CD4-positive, CD25-positive, alpha-beta regulatory T cell (primary cell): ENCODE results near the gene LGALS3BP. TPM values are rescaled to one million over a fixed set of nuclear protein-coding genes. Genes with fewer than 3 reads are reported as not detected.
A peak's percentile ranks its signal among the peaks of the same experiment; 100 is the strongest.

Experiments used
- ATAC-seq, 2 donors: fragments of 150-1000 bp; cut with Tn5 transposase; one replicate each; pipeline ENCODE4 v1.10.0; 2021; ENCODE audit warnings: low read depth in 2 of 2, moderate number of reproducible peaks in 2 of 2, moderate library complexity in 1 of 2
- DNase-seq, 3 donors: peaks; one replicate each; pipeline versions ENCODE4 v3.0.0 to v3.0.0-alpha.2; 2012 to 2022; ENCODE audit warnings: mixed read lengths in 1 of 3
- H3K27ac ChIP-seq: one replicate; pipeline ENCODE4 v1.7.0; 2013; ENCODE audit warnings: mild to moderate bottlenecking, low read length; ENCODE audit not compliant: insufficient read depth, poor library complexity, severe bottlenecking
- H3K27me3 ChIP-seq: one replicate; pipeline ENCODE4 v1.7.0; 2013; ENCODE audit warnings: low read length; ENCODE audit not compliant: control insufficient read depth, insufficient read depth
- H3K36me3 ChIP-seq: one replicate; pipeline ENCODE4 v1.7.0; 2013; ENCODE audit warnings: mild to moderate bottlenecking, low read length, moderate library complexity; ENCODE audit not compliant: control insufficient read depth, insufficient read depth
- H3K4me1 ChIP-seq: 2 replicates; pipeline ENCODE4 v1.7.0; 2013; ENCODE audit warnings: mild to moderate bottlenecking, low read length; ENCODE audit not compliant: insufficient read depth, control insufficient read depth, poor library complexity, severe bottlenecking
- H3K4me3 ChIP-seq: one replicate; pipeline ENCODE4 v1.7.0; 2013; ENCODE audit warnings: low read depth, mild to moderate bottlenecking, low read length, moderate library complexity
- H3K9me3 ChIP-seq, 2 experiments: 1 replicate in 1 of 2; 2 replicates in 1 of 2; pipeline ENCODE4 v1.7.0; 2013; ENCODE audit warnings: low read length in 2 of 2, mild to moderate bottlenecking in 1 of 2, moderate library complexity in 1 of 2; ENCODE audit not compliant: control insufficient read depth in 2 of 2
- H3K27ac Mint-ChIP-seq, 3 donors: one replicate each; pipeline ENCODE4 v1.8.0; 2020 to 2022; ENCODE audit warnings: mild to moderate bottlenecking in 3 of 3, mixed read lengths in 3 of 3, moderate library complexity in 2 of 3
- H3K27me3 Mint-ChIP-seq: one replicate; pipeline ENCODE4 v1.8.0; 2022; ENCODE audit warnings: mild to moderate bottlenecking, mixed read lengths
- H3K36me3 Mint-ChIP-seq: one replicate; pipeline ENCODE4 v1.8.0; 2020; ENCODE audit warnings: mixed read lengths
- H3K4me1 Mint-ChIP-seq, 4 donors: one replicate each; pipeline ENCODE4 v1.8.0; 2020 to 2022; ENCODE audit warnings: mixed read lengths in 4 of 4, mild to moderate bottlenecking in 1 of 4
- H3K4me3 Mint-ChIP-seq, 4 donors: one replicate each; pipeline ENCODE4 v1.8.0; 2020 to 2022; ENCODE audit warnings: mild to moderate bottlenecking in 4 of 4, mixed read lengths in 4 of 4, moderate library complexity in 3 of 4
- H3K9me3 Mint-ChIP-seq, 7 donors: one replicate each; pipeline ENCODE4 v1.8.0; 2020 to 2022; ENCODE audit warnings: mixed read lengths in 7 of 7, mild to moderate bottlenecking in 3 of 7, moderate library complexity in 2 of 7
- polyA plus RNA-seq, 4 donors: library from polyadenylated mRNA; unstranded; fragments of 300-500 nt; fragmentation: Illumina TruSeq; gene quantifications; one replicate each; pipeline ENCODE4 v1.2.3, GENCODE V29; 2021
- total RNA-seq: library from RNA; stranded (reverse); gene quantifications from one replicate; pipeline ENCODE4 v1.2.3, GENCODE V29; 2022

The LGALS3BP gene
- total RNA-seq (25.0 TPM), polyA plus RNA-seq (10 to 100 TPM; 23.4 to 43.5 (median 28.8) TPM)

GRCh38 chr17:78979780-78980623, at the start of gene LGALS3BP:
Gene LGALS3BP (minus strand): TSS chr17:78979923. CDS start chr17:78977191, 2,732 bp downstream.
- Mint-ChIP-seq H3K27ac (peak within 1 kb of the TSS in 2 of 3 donors; percentile 42 to 86), H3K4me3 (peak within 1 kb of the TSS; percentile 19 to 82 (median 68)), H3K4me1 (peaks cover 0 to 10% (median 0%) of the 10 kb centered on the region in 4 donors), H3K27me3 (no peaks in the 10 kb centered on the region), H3K9me3 (peaks cover 0 to 2% (median 0%) of the 10 kb centered on the region in 7 donors), H3K36me3 (no peaks in the 10 kb centered on the region)
- peak within 1 kb of the TSS; percentile 64 for H3K4me3 ChIP-seq
- no peaks in the 10 kb centered on the region for H3K9me3 ChIP-seq
- peaks cover 7% of the 10 kb centered on the region for H3K4me1 ChIP-seq
- H3K36me3 ChIP-seq = no peaks in the 10 kb centered on the region
- no peaks in the 10 kb centered on the region for H3K27me3 ChIP-seq
- ATAC-seq = peak; percentile 69 to 78
- DNase-seq = peak in 2 of 3 donors; percentile 12 to 71
- no peak within 1 kb of the TSS for H3K27ac ChIP-seq

GRCh38 chr17:79028496-79029326, 49.0 kb upstream of the LGALS3BP start:
- Histone ChIP-seq H3K4me3 (no peak overlapping the region), H3K36me3 (no peaks in the 10 kb centered on the region), H3K9me3 (no peaks in the 10 kb centered on the region), H3K27me3 (peaks cover 2% of the 10 kb centered on the region), H3K27ac (no peak overlapping the region), H3K4me1 (peaks cover 11% of the 10 kb centered on the region)
- DNase-seq (no peak), ATAC-seq (no peak)
- Mint-ChIP-seq H3K27me3 (peaks cover 43% of the 10 kb centered on the region), H3K27ac (no peak overlapping the region), H3K36me3 (no peaks in the 10 kb centered on the region), H3K4me3 (no peak overlapping the region), H3K9me3 (peaks cover 0 to 2% (median 0%) of the 10 kb centered on the region in 7 donors), H3K4me1 (peaks cover 0 to 13% (median 5%) of the 10 kb centered on the region in 4 donors)

GRCh38 chr17:79027925-79028491, 48.3 kb upstream of the LGALS3BP start:
- Histone ChIP-seq H3K27me3 (peaks cover 2% of the 10 kb centered on the region), H3K27ac (no peak overlapping the region), H3K4me1 (peaks cover 12% of the 10 kb centered on the region), H3K4me3 (no peak overlapping the region), H3K9me3 (no peaks in the 10 kb centered on the region), H3K36me3 (no peaks in the 10 kb centered on the region)
- ATAC-seq = no peak
- Mint-ChIP-seq H3K9me3 (peaks cover 0 to 2% (median 0%) of the 10 kb centered on the region in 7 donors), H3K27ac (no peak overlapping the region), H3K27me3 (peaks cover 50% of the 10 kb centered on the region), H3K4me3 (no peak overlapping the region), H3K4me1 (peaks cover 0 to 14% (median 7%) of the 10 kb centered on the region in 4 donors), H3K36me3 (no peaks in the 10 kb centered on the region)
- DNase-seq = no peak

- H3K36me3 ChIP-seq = no peaks in the 10 kb centered on the region
- Mint-ChIP-seq H3K9me3 (peaks cover 0 to 2% (median 0%) of the 10 kb centered on the region in 7 donors), H3K36me3 (no peaks in the 10 kb centered on the region), H3K27me3 (peaks cover 54% of the 10 kb centered on the region), H3K4me3 (peak overlapping the region in 1 of 4 donors; percentile 41), H3K4me1 (peaks cover 0 to 14% (median 7%) of the 10 kb centered on the region in 4 donors), H3K27ac (no peak overlapping the region)
- H3K27ac ChIP-seq = no peak overlapping the region
- no peaks in the 10 kb centered on the region for H3K9me3 ChIP-seq
- H3K27me3 ChIP-seq = peaks cover 2% of the 10 kb centered on the region
- H3K4me3 ChIP-seq = no peak overlapping the region
- H3K4me1 ChIP-seq = peaks cover 12% of the 10 kb centered on the region
- ATAC-seq (no peak), DNase-seq (no peak)
These were observed 47.7 kb upstream of the LGALS3BP start for GRCh38 chr17:79027274-79027924.

- Histone ChIP-seq H3K27ac (no peak overlapping the region), H3K27me3 (peaks cover 2% of the 10 kb centered on the region), H3K4me1 (peaks cover 12% of the 10 kb centered on the region), H3K4me3 (no peak overlapping the region), H3K36me3 (no peaks in the 10 kb centered on the region), H3K9me3 (no peaks in the 10 kb centered on the region)
- Mint-ChIP-seq H3K27me3 (peaks cover 59% of the 10 kb centered on the region), H3K9me3 (peaks cover 0 to 2% (median 0%) of the 10 kb centered on the region in 7 donors), H3K4me3 (peak overlapping the region in 2 of 4 donors; percentile 7 to 41), H3K27ac (no peak overlapping the region), H3K4me1 (peaks cover 0 to 14% (median 7%) of the 10 kb centered on the region in 4 donors), H3K36me3 (no peaks in the 10 kb centered on the region)
- ATAC-seq (no peak), DNase-seq (no peak)
These were observed 46.9 kb upstream of the LGALS3BP start for GRCh38 chr17:79026376-79027273.

GRCh38 chr17:79024901-79025737, 45.4 kb upstream of the LGALS3BP start:
- peaks cover 0 to 14% (median 7%) of the 10 kb centered on the region in 4 donors for H3K4me1 Mint-ChIP-seq
- H3K4me3 ChIP-seq = no peak overlapping the region
- H3K36me3 ChIP-seq = no peaks in the 10 kb centered on the region
- DNase-seq (no peak), ATAC-seq (no peak)
- no peak overlapping the region for H3K27ac ChIP-seq
- peaks cover 6% of the 10 kb centered on the region for H3K27me3 ChIP-seq
- peak overlapping the region; percentile 54 to 89 (median 82) for H3K4me3 Mint-ChIP-seq
- peaks cover 0 to 2% (median 0%) of the 10 kb centered on the region in 7 donors for H3K9me3 Mint-ChIP-seq
- peaks cover 70% of the 10 kb centered on the region for H3K27me3 Mint-ChIP-seq
- peak overlapping the region in 1 of 3 donors; percentile 46 for H3K27ac Mint-ChIP-seq
- no peaks in the 10 kb centered on the region for H3K36me3 Mint-ChIP-seq
- H3K9me3 ChIP-seq = no peaks in the 10 kb centered on the region
- H3K4me1 ChIP-seq = peaks cover 12% of the 10 kb centered on the region
